HG03045 (cell line): ENCODE measurements around the gene DCLRE1C.
"Not testable (repeated sequence)": the region's sequence is repeated elsewhere in the genome, so short reads cannot be mapped to it uniquely, and the experiment has no call there.

Experiments used
- ATAC-seq: cut with Tn5 transposase; IDR thresholded peaks from one replicate; pipeline ENCODE4 v1.9.1; 2021; ENCODE audit warnings: mild to moderate bottlenecking, moderate library complexity; ENCODE audit not compliant: unreplicated experiment

The DCLRE1C gene

DNA sequence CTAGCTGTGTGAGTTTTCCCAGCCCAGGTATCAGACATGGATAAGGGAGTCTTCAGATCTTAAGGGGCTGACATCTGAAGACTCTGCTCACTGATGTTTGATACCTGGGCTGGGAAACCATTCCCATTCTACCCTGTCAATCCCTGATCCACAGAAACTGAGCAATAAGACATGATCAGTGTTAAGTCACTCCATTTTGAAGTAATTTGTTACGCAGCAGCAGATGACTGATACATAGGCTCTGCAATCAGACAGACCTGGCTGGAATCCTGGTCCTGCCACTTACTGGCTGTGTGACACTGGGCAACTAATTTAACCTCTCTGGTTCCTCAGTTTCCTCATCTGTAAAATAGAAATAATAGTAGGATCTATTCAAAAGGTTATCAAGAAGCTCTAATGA is 6.6 kb downstream of the DCLRE1C start:
- no peak for ATAC-seq

DNA sequence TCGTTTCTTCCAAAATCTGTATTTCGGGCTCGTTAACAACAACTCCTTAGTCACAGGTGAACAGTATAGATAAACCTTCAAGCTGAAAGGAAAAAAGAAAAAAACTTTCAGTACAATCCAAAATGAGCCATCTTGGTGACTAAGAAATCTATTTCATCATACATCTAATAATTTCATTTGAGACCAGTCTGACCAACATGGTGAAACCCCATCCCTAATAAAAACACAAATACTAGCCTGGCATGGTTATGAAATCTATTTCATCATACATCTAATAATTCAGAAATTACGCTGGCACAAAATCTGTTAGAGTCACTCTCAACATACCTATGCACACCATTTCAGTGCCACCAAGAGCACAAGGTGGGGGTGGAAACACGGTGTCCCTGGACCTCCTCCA is 8.8 kb downstream of the DCLRE1C start:
- ATAC-seq, result no peak

DNA sequence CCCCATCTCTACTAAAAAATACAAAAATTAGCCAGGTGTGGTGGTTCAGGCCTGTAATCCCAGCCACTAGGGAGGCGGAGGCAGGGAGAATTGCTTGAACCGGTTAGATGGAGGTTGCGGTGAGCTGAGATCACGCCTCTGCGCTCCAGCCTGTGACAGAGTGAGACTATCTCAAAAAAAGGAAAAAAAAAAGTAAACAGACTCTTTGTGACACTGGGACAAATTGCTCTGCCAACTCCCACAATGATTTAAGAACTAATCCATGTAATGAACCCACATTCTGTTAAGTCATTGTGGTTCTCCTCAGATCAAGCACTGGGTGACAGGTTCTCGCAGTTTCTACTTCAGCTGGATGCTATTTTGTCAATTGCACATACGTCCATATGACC is 11.0 kb downstream of the DCLRE1C start:
- not testable (repeated sequence) for ATAC-seq

DNA sequence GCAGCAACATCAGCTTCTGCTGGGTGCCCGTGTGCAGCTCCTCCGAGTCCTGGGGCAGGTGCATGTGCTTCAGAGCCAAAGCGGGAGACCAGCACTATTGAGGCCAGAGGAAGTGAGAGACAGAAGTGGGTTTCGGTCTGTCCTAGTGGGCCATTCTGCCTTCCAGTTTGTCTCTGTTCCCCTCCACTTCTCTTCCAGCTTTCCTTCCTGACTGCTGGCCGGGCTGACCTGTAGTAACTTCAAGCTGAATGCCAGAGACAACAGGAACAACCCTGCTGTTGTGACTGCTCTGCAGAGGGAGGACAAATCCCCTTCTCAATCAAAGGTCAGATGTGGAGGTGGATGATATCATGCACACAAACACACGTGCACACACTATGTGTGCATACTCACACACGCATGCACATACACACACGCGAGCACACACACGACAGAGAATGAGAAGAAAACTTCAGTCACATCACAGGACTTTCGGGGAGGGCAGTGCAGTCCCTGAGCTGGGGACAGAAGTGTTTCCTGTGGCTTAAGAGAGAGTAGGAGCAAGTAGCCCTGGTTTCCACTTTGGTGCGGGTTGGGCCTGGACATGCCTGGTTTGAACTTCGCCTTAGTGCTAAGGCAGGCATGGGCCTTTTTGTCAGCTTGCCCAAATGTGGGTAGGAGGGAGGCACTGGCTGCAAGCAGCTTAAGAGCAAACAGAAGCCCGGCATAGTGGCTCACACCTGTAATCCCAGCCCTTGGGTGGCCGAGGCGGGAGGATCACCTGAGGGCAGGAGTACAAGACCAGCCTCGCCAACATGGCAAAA is 11.5 kb downstream of the DCLRE1C start:
- ATAC-seq, result peak; percentile 92

DNA sequence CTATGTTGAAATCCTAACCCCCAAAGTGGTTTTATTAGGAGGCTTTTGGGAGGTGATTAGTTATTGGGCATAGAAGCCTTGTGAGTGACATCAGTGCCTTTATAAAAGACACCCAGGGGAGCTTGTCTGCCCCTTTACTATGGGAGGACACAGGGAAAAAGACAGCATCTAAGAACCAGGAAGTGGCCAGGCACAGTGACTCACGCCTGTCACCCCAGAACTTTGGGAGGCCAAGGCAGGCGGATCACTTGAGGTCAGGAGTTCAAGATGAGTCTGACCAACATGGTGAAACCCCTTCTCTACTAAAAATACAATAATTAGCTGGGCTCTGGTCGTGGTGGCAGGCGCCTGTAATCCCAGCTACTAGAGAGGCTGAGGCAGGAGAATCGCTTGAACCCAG is 14.9 kb downstream of the DCLRE1C start:
- not testable (repeated sequence) for ATAC-seq

DNA sequence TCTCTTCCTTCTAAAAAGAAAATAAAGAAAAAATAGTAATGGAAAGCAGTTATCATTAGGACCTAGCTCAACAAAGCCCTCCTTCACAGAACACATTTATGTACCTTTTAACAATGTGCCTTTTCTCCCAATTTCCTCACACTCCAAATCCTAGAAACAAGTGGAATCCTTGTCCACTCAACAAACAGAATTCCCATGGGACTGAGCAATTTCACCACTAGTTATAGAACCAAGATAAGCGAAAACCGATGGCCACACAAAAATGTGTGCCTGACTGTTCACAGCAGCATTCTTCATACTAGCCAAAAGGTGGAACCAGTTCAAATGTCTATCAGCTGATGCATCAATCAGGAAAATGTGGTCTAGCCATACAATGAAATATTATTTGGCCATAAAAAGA is 17.3 kb downstream of the DCLRE1C start:
- ATAC-seq, result no peak

DNA sequence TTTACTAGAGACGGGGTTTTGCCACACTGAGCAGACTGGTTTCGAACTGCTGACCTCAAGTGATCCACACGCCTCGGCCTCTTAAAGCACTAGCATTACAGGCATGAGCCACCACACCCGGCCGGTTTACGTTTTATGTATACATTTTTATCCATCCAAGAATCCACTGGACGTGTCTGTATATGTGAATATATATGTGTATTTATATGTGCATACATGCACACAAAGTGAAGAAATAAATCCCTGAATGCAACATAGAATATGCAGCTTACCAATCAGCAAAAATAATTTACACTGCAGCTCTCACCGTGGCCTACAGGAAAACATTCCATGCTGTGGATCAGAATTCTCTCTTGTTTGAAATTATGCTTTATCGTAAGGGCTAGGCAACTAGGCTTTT is 23.3 kb downstream of the DCLRE1C start:
- no peak for ATAC-seq

DNA sequence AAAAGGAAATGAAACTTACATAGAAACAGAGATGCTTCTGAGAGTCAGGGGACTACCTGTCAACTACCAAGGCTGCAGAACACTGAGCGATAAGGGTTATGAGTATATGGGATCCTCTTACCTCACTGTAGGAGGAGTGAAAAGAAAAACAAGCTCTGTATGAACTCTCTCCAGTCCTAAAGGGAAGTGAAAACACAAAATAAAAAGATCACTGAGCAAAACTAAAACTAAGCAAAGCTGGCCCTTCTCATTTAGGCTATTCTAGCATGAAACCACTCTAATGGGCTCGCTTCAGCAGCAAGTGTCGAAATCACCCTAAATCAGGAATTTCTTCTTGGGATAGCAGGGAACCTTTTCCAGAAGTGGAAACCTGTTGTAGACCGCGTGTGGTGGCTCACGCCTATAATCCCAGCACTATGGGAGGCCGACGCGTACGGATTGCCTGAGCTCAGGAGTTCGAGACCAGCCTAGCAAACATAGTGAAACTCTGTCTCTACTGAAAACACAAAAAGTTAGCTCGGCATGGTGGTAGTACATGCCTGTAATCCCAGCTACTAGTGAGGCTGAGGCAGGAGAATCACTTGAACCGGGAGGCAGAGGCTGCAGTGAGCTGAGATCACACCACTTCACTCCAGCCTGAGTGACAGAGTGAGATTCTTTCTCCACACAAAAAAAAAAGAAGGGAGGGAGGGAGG is 27.0 kb downstream of the DCLRE1C start:
- ATAC-seq, result peak; percentile 95

DNA sequence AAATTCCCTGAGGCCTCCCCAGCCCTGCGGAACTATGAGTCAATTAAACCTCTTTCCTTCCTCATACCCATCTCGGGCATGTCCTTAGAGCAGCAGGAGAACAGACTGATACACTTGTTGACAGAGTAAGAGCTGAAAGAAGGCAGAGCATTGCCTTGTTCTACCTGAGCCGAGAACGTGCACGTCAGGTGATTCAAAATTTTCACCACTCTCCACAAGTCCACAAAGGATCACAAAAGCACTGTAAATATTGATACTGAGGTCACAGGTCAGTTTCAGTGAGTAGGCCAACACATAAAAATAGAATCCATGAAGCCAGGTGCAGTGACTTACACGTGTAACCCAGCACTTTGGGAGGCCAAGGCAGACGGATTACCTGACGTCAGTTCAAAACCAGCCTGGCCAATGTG is 27.8 kb downstream of the DCLRE1C start:
- no peak for ATAC-seq

DNA sequence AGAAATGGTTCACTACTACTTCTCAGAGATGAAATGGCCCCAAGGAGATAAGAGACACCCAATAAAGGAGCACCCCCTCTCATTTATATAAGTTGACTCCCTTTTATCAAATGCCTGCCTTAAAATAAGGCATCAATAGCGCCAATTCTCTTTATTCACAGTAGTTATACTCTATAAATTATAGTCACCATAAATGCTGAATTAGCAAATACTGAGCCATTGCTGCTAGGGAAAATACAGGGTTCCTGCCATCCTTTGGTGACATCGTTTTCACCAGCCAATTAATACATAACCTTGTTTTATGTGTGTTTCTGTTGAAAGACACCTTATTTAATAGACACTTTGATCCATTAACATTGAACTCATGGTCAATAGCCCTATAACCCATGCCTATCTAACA is 28.6 kb downstream of the DCLRE1C start:
- ATAC-seq, result no peak

DNA sequence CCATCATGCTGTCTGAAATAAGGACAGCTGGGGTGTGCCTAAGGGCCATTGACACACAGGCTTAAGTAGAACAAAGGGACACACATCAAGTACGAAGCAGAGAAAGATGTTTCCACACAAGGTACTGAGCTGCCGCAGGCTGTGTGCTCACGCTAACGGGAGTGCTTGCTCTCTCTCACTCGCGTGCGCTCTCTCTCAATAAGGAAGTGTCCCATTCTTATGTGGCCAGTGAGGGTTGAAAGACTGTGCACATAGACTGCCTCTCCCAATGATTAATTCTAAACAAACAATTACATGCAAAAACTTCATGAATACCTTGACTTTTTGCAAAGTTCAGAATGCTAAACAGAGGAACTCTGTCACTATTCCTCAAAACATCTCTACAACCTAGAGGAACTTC is 29.9 kb downstream of the DCLRE1C start:
- ATAC-seq, result no peak

DNA sequence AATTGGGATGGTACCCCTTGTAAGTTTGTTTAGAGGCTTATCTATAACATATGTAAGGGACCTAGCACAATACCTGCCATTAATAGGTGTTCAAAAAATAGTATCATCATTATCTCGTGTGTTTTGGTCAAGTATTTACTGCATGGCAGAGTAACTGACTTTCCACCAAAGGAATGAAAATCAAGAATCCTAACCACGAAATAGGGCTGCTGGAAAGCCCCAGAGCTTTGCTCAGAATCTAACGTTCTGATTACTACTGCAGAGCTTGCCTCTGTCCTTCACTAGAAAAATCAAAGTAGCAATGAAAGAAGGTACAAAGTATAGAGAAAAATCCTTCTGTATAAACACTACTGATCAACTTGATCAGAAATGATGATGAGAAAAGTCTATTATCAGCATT is 34.9 kb downstream of the DCLRE1C start:
- ATAC-seq, result no peak

DNA sequence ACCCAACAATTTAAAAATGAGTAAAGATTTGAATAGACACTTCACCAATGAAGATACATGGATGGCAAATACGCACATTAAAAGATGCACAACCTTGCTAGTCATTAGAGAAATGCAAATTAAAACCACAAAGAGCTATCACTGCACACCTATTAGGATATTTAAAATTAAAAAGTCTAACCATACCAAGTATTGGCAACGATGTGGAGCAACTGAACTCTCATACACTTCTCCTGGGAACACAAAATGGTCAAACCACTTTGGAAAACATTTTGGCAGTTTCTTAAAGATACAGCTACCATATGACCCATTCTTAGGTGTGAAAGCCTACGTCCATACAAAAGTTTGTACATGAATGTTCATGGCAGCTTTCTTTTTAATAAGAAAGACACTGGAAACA is 36.1 kb downstream of the DCLRE1C start:
- ATAC-seq, result no peak

DNA sequence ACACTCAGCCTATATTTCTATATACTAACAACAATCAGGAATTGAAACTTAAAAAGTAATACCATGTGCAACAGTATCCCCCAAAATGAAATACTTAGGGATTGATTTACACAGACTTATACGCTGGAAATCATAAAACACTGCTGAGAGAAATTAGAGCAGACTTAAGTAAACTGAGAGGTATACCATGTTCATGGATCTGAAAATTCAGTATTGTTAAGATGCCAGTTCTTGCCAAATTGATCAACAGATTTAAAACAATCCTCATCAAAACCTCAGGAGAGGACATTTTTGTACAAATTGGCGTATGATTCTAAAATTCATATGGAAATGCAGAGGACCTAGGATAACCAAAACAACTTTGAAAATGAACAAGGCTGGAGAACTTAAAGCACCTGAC is 37.3 kb downstream of the DCLRE1C start:
- no peak for ATAC-seq

DNA sequence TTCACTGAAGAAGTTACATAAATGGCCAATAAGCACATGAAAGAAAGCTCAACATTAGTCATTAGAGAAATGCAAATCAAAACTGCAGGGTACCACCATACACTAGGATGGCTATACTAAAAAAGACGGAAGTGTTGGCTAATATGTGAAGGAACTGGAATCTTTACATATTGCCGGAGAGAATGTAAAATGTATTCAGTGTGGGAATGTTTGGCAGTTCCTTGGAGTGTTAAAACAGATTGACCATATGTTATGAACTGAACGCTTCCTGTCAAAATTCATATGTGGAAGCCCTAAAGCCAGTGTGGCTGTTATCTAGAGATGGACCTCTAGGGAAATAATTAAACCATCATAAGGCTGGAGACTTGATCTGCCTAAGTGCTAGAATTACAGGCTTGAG is 42.1 kb downstream of the DCLRE1C start:
- no peak for ATAC-seq

DNA sequence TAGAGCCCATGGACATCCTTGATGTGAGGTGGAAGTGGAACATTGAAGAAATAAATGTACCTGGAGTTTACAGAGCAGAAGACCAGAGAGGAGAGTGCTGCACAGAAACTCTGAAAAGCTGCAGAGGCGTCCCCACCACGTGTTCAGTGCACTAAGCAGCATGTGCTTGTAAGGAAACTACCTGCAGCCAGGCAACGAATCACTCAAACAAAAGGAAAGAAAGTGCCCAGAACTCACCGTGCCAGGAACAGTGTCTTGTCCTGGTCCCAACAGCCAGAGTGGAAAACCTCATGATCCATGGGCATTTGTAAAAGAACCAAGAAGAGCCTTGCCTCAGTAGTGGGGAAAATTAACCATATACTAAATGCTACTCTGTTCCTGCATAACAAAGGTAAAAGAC is 42.9 kb downstream of the DCLRE1C start:
- ATAC-seq, result no peak

DNA sequence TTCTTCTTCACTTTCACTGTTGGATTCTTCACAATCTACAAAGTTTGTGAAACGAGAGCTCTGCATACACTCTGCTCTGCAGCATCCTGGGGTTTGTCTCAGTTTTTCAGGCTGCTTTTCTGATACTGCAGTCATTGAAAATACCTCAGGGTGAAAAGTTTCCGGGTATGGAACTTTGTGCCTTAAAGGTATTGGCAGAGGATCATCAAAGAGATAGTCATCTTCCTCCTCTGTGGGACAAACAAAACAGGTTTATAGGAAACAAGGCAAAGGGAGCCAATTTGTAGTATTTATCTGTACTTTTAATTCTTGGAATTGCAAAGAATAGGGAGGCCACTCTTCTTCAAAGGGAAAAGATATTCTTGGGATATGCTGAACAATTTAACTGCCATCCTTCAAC is 44.8 kb downstream of the DCLRE1C start:
- ATAC-seq, result no peak

DNA sequence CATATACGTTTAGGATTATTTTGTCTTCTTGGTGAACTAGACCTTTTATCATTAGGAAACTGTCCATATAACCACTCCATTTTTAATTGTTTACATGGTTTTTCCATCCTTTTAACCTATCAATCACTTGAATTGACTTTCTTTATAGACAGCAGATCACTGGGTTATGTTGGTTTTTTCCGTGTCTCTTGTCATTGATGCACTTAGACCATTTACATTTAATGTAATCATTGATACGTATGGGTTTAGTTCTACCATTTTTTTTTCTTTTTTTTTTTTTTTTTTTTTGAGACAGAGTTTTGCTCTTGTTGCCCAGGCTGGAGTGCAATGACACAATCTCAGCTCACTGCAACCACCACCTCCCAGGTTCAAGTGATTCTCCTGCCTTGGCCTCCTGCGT is 46.3 kb downstream of the DCLRE1C start:
- ATAC-seq, result not testable (repeated sequence)

DNA sequence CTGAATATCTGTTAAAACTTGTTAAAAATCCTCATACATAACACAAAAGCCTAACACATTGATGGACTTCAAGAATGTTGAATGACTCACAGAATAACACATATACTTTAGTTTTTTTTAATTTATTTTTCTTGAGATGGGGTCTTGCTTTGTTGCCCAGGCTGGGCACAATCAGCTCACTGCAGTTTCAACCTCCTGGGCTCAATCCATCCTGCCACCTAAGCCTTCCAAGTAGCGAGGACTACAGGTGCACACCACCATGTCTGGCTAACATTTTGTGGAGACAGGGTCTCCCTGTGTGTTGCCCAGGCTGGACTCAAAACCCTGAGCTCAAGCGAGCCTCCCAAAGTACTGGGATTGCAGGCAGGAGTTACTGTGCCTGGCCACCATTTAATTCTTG is 47.1 kb downstream of the DCLRE1C start:
- no peak for ATAC-seq

DNA sequence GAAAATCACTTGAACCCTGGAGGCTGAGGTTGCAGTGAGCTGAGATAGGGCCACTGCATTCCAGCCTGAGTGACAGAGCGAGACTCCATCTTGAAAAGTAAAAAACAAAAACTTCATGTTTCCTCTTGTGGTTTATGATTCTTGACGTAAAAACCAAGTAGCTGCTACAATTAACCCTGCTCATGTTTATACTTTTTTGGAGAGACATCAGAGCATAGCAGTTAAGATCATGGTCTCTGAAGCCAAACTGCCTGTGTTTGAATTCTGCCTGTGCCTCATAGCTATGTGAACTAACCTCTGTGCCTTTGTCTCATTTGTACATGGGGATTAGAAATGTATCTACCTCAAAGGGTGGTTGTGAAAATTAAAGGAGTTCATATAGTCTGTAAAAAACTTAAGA is 48.0 kb downstream of the DCLRE1C start:
- no peak for ATAC-seq

DNA sequence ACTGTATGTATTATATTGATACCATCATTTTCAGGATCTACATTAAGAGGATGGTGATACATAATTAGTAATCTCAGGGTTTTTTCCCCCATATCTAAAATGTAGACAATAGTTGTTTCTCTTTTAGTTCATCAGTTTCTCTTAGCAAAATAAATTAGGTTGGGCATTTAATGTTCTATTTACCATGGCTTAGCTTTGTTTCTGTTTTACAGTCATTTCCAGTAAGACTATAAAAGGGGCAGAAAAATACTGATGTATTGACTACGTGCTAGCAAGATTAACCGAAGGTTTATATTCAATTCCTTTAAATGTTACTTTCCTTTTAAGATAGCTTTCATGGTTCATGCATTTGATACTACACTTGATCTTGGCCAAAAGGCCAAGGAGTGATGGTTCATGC is 49.0 kb downstream of the DCLRE1C start:
- no peak for ATAC-seq

DNA sequence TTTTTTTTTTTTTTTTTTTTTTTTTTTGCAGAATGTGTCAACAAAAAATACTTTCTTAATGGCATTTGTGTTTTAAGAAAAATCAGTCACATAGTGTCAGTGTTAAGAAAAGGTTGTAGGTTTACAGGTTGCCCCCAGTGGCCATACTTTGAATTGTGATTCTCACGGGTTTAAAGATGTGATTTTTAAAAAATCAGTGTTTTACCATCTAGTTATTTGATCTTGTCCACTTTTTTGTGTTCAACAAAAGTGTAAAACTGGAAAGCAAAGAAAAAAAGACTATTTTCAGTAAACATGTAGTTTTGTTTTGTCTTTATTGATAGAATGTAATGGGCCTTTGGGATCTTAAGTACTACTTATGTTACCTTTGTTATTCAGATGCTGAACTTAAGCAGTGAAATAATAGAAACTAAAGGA is 49.6 kb downstream of the DCLRE1C start:
- no peak for ATAC-seq

DNA sequence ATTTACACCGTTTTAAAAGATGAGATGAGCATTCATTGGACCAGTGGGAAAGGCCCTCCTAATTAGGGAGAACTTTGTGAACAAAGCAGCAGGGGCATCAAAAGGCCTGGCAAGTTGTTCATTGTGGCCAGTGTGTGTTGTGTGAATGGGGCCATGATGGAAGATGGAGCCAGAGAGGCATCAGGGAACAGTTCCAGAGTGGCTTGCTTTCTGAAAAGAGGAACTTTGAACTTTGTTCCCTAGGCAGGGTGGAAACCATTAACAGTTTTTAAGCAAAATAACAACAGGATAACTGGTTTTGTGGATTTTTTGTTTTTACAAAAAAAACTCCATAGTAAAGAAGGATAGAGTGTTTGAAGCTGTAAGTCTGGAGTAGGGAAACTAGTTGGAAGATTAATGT is 62.7 kb downstream of the DCLRE1C start:
- ATAC-seq, result no peak
